Measurements from ENCODE around the gene VAMP5. TPM values are rescaled to one million over a fixed set of nuclear protein-coding genes. Genes with fewer than 3 reads are reported as not detected.
"Not testable (repeated sequence)": the region's sequence is repeated elsewhere in the genome, so short reads cannot be mapped to it uniquely, and the experiment has no call there.

VAMP5 gene
- total RNA-seq, 4 donors from 2014 or later: 51.4 to 116 (median 85.0) TPM

DNA sequence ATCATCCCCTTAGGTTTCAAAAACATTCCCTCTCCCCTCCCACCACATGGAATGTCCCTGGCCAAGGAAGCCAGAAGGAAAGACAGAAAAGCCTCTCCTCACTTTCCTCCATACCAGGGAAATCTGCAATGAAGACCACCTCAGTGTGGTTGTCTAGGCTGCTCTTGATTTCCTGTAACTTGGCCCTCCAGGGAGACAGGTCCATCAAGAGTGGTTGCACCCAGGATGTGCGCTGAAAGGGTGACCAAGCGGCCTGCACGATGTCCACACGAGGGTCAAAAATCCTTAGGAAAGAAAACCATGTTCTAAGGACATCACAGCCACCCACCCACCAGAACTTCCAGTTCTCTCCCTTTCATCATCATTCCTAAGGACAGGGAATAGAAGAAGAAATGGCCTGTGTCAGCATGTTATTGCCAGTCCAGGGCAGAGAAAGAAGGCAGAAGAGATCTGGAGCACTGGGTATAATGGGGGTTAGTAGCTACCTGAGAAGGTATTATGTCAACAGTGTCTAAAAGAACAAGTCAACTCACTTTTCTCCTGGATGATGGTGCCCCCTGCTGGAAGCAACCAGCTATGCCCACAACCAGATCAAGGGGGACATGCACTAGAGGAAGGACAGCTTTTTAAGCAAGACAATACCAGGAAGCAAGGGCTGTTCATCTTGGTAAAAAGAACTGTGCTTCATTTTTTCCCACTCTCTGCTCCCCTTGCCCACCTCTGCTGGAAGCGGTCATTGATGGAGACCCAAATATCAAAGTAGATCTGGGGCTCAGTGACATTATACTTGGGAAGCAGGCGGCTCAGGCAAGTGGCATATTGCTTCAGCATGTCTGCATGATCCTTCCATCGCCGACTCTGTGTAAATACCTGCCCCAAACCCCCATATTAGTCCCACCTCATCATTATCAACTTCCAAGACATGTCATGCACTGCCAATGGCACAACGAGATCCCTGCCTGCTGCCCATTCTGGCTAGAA is 32.2 kb upstream of the VAMP5 start:
- ATAC-seq (ENCODE audit: low FRiP score) (peak; percentile 38), DNase-seq (ENCODE audit: low spot score) (peak; percentile 75)
- TF ChIP-seq, protein P1, sequence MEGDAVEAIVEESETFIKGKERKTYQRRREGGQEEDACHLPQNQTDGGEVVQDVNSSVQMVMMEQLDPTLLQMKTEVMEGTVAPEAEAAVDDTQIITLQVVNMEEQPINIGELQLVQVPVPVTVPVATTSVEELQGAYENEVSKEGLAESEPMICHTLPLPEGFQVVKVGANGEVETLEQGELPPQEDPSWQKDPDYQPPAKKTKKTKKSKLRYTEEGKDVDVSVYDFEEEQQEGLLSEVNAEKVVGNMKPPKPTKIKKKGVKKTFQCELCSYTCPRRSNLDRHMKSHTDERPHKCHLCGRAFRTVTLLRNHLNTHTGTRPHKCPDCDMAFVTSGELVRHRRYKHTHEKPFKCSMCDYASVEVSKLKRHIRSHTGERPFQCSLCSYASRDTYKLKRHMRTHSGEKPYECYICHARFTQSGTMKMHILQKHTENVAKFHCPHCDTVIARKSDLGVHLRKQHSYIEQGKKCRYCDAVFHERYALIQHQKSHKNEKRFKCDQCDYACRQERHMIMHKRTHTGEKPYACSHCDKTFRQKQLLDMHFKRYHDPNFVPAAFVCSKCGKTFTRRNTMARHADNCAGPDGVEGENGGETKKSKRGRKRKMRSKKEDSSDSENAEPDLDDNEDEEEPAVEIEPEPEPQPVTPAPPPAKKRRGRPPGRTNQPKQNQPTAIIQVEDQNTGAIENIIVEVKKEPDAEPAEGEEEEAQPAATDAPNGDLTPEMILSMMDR (IDR thresholded peaks at IDR 0.05): peak in 2 of 3 donors; percentile 30 to 45

DNA sequence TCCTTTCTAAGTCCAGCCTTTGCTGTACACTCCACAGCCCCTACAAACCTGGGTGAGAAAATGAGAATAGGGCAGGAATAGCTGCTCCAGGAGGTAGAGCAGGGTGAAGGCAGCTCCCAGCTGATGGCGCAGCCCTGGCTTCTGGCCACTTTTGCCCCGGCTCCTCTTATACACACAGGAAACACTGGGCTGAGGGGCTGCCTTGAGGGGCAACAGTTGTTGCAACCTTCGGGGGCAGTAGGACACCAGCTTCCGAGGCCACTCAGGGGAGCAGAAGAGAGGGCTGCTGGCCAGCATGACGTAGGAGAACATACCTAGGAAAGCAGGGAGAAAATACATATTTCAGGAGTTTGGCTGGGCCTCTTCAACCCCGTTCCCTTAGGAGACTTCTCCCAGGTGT is 31.0 kb upstream of the VAMP5 start:
- TF ChIP-seq, protein P1 (IDR thresholded peaks at IDR 0.05): no peak
- no peak for ATAC-seq (ENCODE audit: low FRiP score)
- no peak for DNase-seq (ENCODE audit: low spot score)

DNA sequence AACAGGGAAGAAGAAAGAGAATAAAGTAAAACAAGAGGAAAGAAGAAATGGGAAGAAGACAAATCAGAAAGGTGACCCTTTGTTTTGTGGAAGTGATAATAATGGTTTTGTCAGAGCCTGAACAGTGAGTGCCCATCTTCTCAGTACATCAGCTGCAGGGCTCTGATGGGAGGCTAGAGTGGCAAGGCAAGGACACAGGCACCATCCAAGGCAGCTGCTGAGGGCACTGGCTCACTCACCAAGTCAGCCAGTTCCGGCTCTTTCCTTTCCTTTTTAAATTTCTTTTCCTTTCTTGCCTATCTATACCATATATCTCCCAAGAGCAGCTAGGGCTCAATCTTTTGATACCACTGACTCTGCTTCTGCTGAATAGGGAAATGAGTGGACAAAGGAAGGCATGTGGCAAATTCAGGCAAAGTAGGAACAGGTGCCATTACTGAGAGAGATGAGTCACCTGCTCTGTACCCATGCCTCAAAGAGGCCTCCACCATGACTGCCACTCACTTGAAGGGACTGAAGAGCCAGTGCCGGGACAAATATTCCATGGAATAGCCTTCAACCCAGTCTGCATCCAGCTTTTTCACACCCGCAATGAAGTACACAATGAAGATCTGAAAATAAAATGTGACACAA is 29.1 kb upstream of the VAMP5 start:
- DNase-seq (ENCODE audit: low spot score) (no peak), ATAC-seq (ENCODE audit: low FRiP score) (no peak)
- TF ChIP-seq, protein P1 (IDR thresholded peaks at IDR 0.05): no peak

DNA sequence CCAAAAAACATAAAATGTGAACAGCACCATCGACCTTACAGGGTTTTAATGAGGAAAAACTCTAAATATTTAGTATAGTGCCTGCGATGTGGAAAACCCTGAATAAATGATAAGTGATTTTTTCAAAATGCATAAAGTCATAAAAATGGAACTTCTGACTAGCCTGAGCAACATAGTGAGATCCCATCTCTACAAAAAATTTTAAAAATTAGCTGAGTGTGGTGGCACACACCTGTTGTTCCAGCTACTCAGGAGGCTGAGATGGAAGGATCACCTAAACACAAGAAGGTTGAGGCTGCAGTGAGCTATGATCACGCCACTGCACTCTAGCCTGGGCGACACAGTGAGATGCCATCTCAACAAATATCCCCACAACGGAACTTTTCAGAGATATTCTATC is 27.1 kb upstream of the VAMP5 start:
- DNase-seq (ENCODE audit: low spot score) (no peak), ATAC-seq (ENCODE audit: low FRiP score) (no peak)
- TF ChIP-seq, protein P1 (IDR thresholded peaks at IDR 0.05): no peak

DNA sequence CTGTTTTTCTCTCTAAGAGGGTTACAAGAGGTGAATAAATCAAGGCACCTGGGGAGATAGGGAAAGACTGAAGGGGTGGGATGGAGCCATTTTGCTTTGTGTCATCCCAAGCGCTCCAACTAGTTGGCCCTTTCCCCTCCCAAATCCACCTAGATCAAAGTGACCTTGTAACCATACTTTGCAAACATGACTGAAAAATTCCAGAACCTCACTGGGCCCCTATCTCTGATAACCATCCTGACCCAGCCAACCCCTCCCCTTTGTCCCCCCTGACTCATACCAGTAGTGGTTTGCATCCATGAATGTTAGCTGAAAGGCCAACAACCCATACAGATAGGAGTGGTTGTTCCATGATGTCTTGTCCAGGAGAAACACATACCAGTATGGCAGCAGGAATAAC is 26.1 kb upstream of the VAMP5 start:
- DNase-seq (ENCODE audit: low spot score) (no peak), ATAC-seq (ENCODE audit: low FRiP score) (no peak)
- TF ChIP-seq, protein P1 (IDR thresholded peaks at IDR 0.05): no peak

DNA sequence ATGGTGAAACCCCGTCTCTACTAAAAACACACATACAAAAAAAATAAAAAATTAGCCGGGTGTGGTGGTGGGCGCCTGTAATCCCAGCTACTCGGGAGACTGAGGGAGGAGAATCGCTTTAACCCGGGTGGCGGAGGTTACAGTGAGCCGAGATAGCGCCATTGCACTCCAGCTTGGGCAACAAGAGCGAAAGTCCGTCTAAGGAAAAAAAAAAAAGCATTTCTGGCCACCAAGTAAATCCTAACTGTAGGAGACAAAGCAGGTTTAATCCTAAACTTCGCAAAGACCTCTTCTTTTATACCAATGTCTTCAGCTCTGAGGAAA is 23.9 kb upstream of the VAMP5 start:
- ATAC-seq (ENCODE audit: low FRiP score); DNase-seq (ENCODE audit: low spot score): not testable (repeated sequence)

DNA sequence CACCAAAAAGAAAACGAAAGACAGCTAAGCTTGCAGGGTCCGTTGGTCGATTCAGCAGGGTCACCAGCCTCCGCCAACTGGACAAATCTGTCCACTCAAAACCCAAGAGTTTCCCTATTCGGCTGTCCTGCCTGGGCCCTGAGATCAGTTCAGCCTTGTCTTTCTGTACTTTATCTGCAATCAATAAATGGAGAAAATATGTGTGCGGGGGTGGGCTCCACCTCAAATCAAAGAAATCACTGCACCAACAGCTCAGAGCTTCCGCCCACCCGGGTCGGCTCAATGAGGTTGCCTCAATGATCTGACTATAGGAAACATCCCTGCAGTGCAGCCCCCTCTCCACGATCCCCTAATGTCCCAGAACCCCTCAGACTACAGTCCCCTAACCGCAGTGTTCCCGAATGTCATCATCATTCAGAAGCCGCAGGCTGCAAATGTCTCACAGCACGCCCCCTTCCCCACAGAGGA is 23.4 kb upstream of the VAMP5 start:
- ATAC-seq (ENCODE audit: low FRiP score) (peak; percentile 2), DNase-seq (ENCODE audit: low spot score) (no peak)
- TF ChIP-seq, protein P1 (IDR thresholded peaks at IDR 0.05): no peak
